Right lobe of liver (tissue), 6 donors: ENCODE measurements around the gene IL21R. TPM values are rescaled to one million over a fixed set of nuclear protein-coding genes. Genes with fewer than 3 reads are reported as not detected.
A peak's percentile ranks its signal among the peaks of the same experiment; 100 is the strongest.

Experiments
- ATAC-seq, 4 donors: fragments of 200-7000 bp; cut with Tn5 transposase; one replicate each; pipeline ENCODE4 v1.9.1; 2020; ENCODE audit warnings: mild to moderate bottlenecking in 4 of 4, moderate library complexity in 4 of 4
- DNase-seq, 3 donors: peaks; one replicate each; pipeline ENCODE4 v3.0.0-alpha.2; 2020
- H3K27ac ChIP-seq, 3 donors: fragments of 200-600 bp; one replicate each; pipeline ENCODE4 v1.8.0; 2022
- H3K27me3 ChIP-seq, 2 donors: fragments of 200-600 bp; one replicate each; pipeline ENCODE4 v1.8.0; 2022
- H3K36me3 ChIP-seq, 4 donors: fragments of 200-600 bp; sonication (generic) in 1 of 4; one replicate each; pipeline versions ENCODE4 v1.5.1 to v1.8.0; 2017 to 2022; ENCODE audit warnings: control low read depth in 1 of 4
- H3K4me1 ChIP-seq, 4 donors: fragments of 200-600 bp; sonication (generic) in 1 of 4; one replicate each; pipeline versions ENCODE4 v1.5.1 to v1.8.0; 2017 to 2022; ENCODE audit warnings: control low read depth in 1 of 4
- H3K4me3 ChIP-seq, 3 donors: fragments of 200-600 bp; one replicate each; pipeline ENCODE4 v1.8.0; 2022
- H3K9me3 ChIP-seq, 4 donors: fragments of 200-600 bp; sonication (generic) in 1 of 4; one replicate each; pipeline versions ENCODE4 v1.5.1 to v1.8.0; 2017 to 2022; ENCODE audit warnings: control low read depth in 1 of 4
- POLR2A ChIP-seq: fragments of 450-650 bp; IDR thresholded peaks from one replicate; pipeline ENCODE4 v1.6.1; 2017; ENCODE audit warnings: antibody characterized with exemption, mild to moderate bottlenecking
- WGBS: methylation state at CpG from one replicate; pipeline ENCODE4 v1.1.6; 2018; ENCODE audit warnings: low coverage, low lambda C conversion rate; ENCODE audit not compliant: insufficient coverage; ENCODE audit errors: missing lambda C conversion rate; 5-methylcytosine and 5-hydroxymethylcytosine counted together
- intact Hi-C, 2 donors: fragments of 100-400 bp; cut with DNase I; formaldehyde crosslinking; loops; one replicate each; pipeline versions ENCODE4 v1.11.2 to v1.14.1; 2022
- total RNA-seq, 6 experiments: library from RNA; depleted of rRNA in 2 of 6; stranded (reverse); fragments of >200 nt in 2 of 6; fragmentation: NEBNext Ultra II Directional in 3 of 6; extraction: Animal tissue kit (Norgen Biotek cat#: 25700) in 3 of 6; gene quantifications; one replicate each; pipeline versions ENCODE4 v1.1.0 to v1.2.4, GENCODE V29; 2016 to 2023
- TF ChIP-seq, protein P1 (sequence below), 4 donors: fragments of 200-600 bp in 3 of 4; fragments of 450-650 bp in 1 of 4; IDR thresholded peaks; one replicate each; pipeline versions ENCODE4 v1.5.1 to v1.8.0; 2016 to 2022; ENCODE audit warnings: antibody characterized with exemption in 4 of 4, mild to moderate bottlenecking in 2 of 4
- donor health status: DM: no; HTN: yes; CAD: no.
- donor health status: DM: no; HTN: no; CAD: no.
- donor health status: DM: no; HTN: no; CAD: no.
- donor health status: DM: no; HTN: yes; CAD: no.
- donor health status: DM: no; HTN: yes; CAD: no.

IL21R gene
- total RNA-seq, 6 experiments from 2014 or later, result 0.09 to 1.3 (median 0.31) TPM

DNA sequence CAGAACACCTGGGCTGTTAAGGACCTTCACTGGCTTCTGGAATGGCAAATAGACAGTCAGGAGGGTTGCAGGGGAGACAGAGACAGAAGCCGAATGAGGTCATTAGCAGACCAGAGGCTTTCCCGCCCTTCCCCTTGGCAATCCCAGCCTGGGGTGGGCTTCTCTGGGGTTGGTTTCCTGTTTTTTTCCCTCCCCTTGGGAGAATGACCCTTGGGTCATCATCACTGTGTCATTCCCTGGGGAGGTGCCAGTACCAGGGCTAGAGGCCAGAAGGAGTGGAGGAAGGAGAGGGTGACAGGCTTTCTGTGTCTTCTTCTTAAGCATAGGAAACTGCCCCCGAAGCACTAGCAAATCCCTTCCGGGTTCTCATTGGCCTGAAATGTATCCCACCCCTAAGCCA is 42.9 kb upstream of the IL21R start:
- no peak overlapping the region for H3K27ac ChIP-seq

GRCh38 chr16:27359615-27360014 is 42.4 kb upstream of the IL21R start:
- no peak for DNase-seq
- Histone ChIP-seq H3K27ac (no peak overlapping the region), H3K36me3 (peaks cover 12 to 62% (median 40%) of the 10 kb centered on the region in 4 donors), H3K27me3 (no peaks in the 10 kb centered on the region), H3K4me1 (peaks cover 0 to 22% (median 9%) of the 10 kb centered on the region in 4 donors), H3K9me3 (no peaks in the 10 kb centered on the region), H3K4me3 (no peak overlapping the region)
- TF ChIP-seq, protein P1, sequence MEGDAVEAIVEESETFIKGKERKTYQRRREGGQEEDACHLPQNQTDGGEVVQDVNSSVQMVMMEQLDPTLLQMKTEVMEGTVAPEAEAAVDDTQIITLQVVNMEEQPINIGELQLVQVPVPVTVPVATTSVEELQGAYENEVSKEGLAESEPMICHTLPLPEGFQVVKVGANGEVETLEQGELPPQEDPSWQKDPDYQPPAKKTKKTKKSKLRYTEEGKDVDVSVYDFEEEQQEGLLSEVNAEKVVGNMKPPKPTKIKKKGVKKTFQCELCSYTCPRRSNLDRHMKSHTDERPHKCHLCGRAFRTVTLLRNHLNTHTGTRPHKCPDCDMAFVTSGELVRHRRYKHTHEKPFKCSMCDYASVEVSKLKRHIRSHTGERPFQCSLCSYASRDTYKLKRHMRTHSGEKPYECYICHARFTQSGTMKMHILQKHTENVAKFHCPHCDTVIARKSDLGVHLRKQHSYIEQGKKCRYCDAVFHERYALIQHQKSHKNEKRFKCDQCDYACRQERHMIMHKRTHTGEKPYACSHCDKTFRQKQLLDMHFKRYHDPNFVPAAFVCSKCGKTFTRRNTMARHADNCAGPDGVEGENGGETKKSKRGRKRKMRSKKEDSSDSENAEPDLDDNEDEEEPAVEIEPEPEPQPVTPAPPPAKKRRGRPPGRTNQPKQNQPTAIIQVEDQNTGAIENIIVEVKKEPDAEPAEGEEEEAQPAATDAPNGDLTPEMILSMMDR (IDR thresholded peaks at IDR 0.05), result no peak
- no peak for TF ChIP-seq POLR2A
- 87% methylated on average over 3 of the region's 6 CpGs for WGBS
- intact Hi-C loops, result loop anchor here (5.0 to 10.0 kb wide), 2 partner anchors 32 to 45 kb away; partner anchors contain the start of gene IL4R (in 1 of the 2)
- ATAC-seq, result no peak

More for the DNA sequence above, 42.9 kb upstream of the IL21R start:
- Histone ChIP-seq H3K36me3 (peaks cover 12 to 68% (median 45%) of the 10 kb centered on the region in 4 donors), H3K9me3 (no peaks in the 10 kb centered on the region), H3K27me3 (no peaks in the 10 kb centered on the region), H3K4me1 (peaks cover 0 to 17% (median 7%) of the 10 kb centered on the region in 4 donors), H3K4me3 (no peak overlapping the region)
- no peak for DNase-seq
- peak in 1 of 4 donors; percentile 2 for ATAC-seq
- WGBS, result 73% methylated on average over 3 of the region's 4 CpGs
- intact Hi-C loops, result no loop called here
- TF ChIP-seq, protein P1 (IDR thresholded peaks at IDR 0.05), result no peak
- no peak for TF ChIP-seq POLR2A

DNA sequence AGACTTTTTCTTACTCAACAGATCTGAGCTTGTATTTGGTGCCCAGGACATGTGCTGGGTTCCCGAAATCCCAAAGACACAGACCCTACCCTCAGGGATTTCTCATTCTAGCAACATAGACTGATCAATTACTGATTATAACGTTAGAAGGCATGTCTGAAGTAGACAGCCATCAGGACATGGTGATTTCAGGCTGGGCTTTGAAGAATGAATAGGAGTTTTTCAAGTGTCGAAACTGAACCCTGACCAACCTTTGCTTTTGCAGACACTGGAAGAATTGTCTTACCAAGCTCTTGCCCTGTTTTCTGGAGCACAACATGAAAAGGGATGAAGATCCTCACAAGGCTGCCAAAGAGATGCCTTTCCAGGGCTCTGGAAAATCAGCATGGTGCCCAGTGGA is 40.0 kb upstream of the IL21R start:
- no peak for DNase-seq
- TF ChIP-seq POLR2A, result no peak
- TF ChIP-seq, protein P1 (IDR thresholded peaks at IDR 0.05), result no peak
- peaks cover 0 to 34% (median 17%) of the 10 kb centered on the region in 4 donors for H3K4me1 ChIP-seq
- WGBS, result 82% methylated on average over 3 of the region's 3 CpGs
- H3K9me3 ChIP-seq, result no peaks in the 10 kb centered on the region
- no peak for ATAC-seq
- H3K27me3 ChIP-seq, result no peaks in the 10 kb centered on the region
- no peak overlapping the region for H3K27ac ChIP-seq
- H3K4me3 ChIP-seq, result no peak overlapping the region
- peaks cover 12 to 43% (median 29%) of the 10 kb centered on the region in 4 donors for H3K36me3 ChIP-seq
- intact Hi-C loops, result loop anchor here (5.0 to 10.0 kb wide), 2 partner anchors 35 to 47 kb away; partner anchors contain the start of gene IL4R (in 1 of the 2)

- Histone ChIP-seq H3K27me3 (no peaks in the 10 kb centered on the region), H3K4me1 (peaks cover 0 to 36% (median 20%) of the 10 kb centered on the region in 4 donors), H3K4me3 (no peak overlapping the region), H3K27ac (peak overlapping the region in 1 of 3 donors; percentile 86), H3K9me3 (no peaks in the 10 kb centered on the region), H3K36me3 (peaks cover 12 to 36% (median 29%) of the 10 kb centered on the region in 4 donors)
- TF ChIP-seq POLR2A, result no peak
- 83% methylated on average over 2 of the region's 16 CpGs for WGBS
- DNase-seq, result no peak
- intact Hi-C loops, result loop anchor here (5.0 to 10.0 kb wide), 2 partner anchors 35 to 48 kb away; partner anchors contain the start of gene IL4R (in 1 of the 2)
- ATAC-seq, result no peak
Observed at GRCh38 chr16:27362570-27363245, 39.3 kb upstream of the IL21R start.

- no CpG with 5 or more reads among the region's 5 CpGs for WGBS
Observed at GRCh38 chr16:27363246-27363632, 38.7 kb upstream of the IL21R start.

More at GRCh38 chr16:27363246-27363632, 38.7 kb upstream of the IL21R start:
- peaks cover 12 to 34% (median 27%) of the 10 kb centered on the region in 4 donors for H3K36me3 ChIP-seq
- ATAC-seq, result no peak
- peaks cover 0 to 41% (median 22%) of the 10 kb centered on the region in 4 donors for H3K4me1 ChIP-seq
- no peak for DNase-seq
- intact Hi-C loops, result loop anchor here (5.0 to 10.0 kb wide), 2 partner anchors 36 to 48 kb away; partner anchors contain the start of gene IL4R (in 1 of the 2)
- H3K9me3 ChIP-seq, result no peaks in the 10 kb centered on the region
- TF ChIP-seq, protein P1 (IDR thresholded peaks at IDR 0.05), result no peak
- TF ChIP-seq POLR2A, result no peak
- H3K27me3 ChIP-seq, result no peaks in the 10 kb centered on the region
- peak overlapping the region in 2 of 3 donors; percentile 50 to 86 for H3K27ac ChIP-seq
- no peak overlapping the region for H3K4me3 ChIP-seq
